Measurements from ENCODE around the gene ZBED4. TPM values are rescaled to one million over a fixed set of nuclear protein-coding genes. Genes with fewer than 3 reads are reported as not detected.

The ZBED4 gene
- total and polyA plus RNA-seq, 2 of the 13 experiments (the other 11 are each of a cell fraction or from before 2014, with no cell fraction given), result 5.4 to 9.6 TPM

GRCh38 chr22:49845241-49845640 is 8.4 kb upstream of the ZBED4 start:
- BruUV-seq (replicated peaks), result no TSS peak
- H2AFZ ChIP-seq (ENCODE audit: low read length), result no peak overlapping the region
- no peak overlapping the region for H3K27ac ChIP-seq (ENCODE audit: extremely low read length, insufficient read depth, low read length)
- ChIA-PET CTCF (ENCODE audit: low intra/inter-chr PET ratio, low total read pairs) (no interaction called here), POLR2A (no interaction called here)
- intact Hi-C loops (cut with micrococcal nuclease; ENCODE audit: unreplicated experiment) (no loop called here), in situ Hi-C loops (cut with HindIII; ENCODE audit: extremely low pct_ligation_motif_present, low pct_unique_long_range_greater_than_20kb) (no loop called here)
- no peak overlapping the region for H3K9ac ChIP-seq (ENCODE audit: insufficient read depth, low read depth, low read length)
- no peak overlapping the region for H3K4me2 ChIP-seq (ENCODE audit: low read depth, low read length)
- no peaks in the 10 kb centered on the region for H4K20me1 ChIP-seq (ENCODE audit: insufficient read depth, low read length)
- no peaks in the 10 kb centered on the region for H3K9me3 ChIP-seq (ENCODE audit: low read length)
- 66% methylated on average over 16 of the region's 16 CpGs for WGBS (ENCODE audit: low lambda C conversion rate)
- peaks cover 11 to 44% of the 10 kb centered on the region in 2 experiments; a peak in 4 of 5 replicates for H3K27me3 ChIP-seq (ENCODE audit: control insufficient read depth in 1 of 2, insufficient read depth in 2 of 2, low read length in 2 of 2)
- H3K4me1 ChIP-seq (ENCODE audit: insufficient read depth, low read length), result peaks cover 21% of the 10 kb centered on the region
- DNase-seq (ENCODE audit: low spot score) (no peak), ATAC-seq (no peak), FAIRE-seq (no peak)
- TF ChIP-seq IRF1 (CRISPR knock-in tag; IDR thresholded peaks at IDR 0.05; ENCODE audit: low read depth), result no peak
- no peak overlapping the region for H3K4me3 ChIP-seq (replicated peaks in 1 of 3; ENCODE audit: insufficient read depth in 1 of 3, low read depth in 2 of 3, low read length in 3 of 3)
- H3K36me3 ChIP-seq (replicated peaks in 1 of 2; ENCODE audit: control insufficient read depth in 1 of 2, insufficient read depth in 2 of 2, low read length in 2 of 2), result no peaks in the 10 kb centered on the region
- H3K79me2 ChIP-seq (ENCODE audit: insufficient read depth, low read length), result no peaks in the 10 kb centered on the region

- no peaks in the 10 kb centered on the region for H3K9me3 ChIP-seq (ENCODE audit: low read length)
- no peak overlapping the region for H2AFZ ChIP-seq (ENCODE audit: low read length)
- no peak overlapping the region for H3K4me3 ChIP-seq (replicated peaks in 1 of 3; ENCODE audit: insufficient read depth in 1 of 3, low read depth in 2 of 3, low read length in 3 of 3)
- FAIRE-seq, result no peak
- no TSS peak for BruUV-seq (replicated peaks)
- no peaks in the 10 kb centered on the region for H4K20me1 ChIP-seq (ENCODE audit: insufficient read depth, low read length)
- no peak for DNase-seq (ENCODE audit: low spot score)
- intact Hi-C loops (cut with micrococcal nuclease; ENCODE audit: unreplicated experiment), result no loop called here
- H3K9ac ChIP-seq (ENCODE audit: insufficient read depth, low read depth, low read length), result no peak overlapping the region
- POLR2A ChIA-PET, result no interaction called here
- H3K36me3 ChIP-seq (replicated peaks in 1 of 2; ENCODE audit: control insufficient read depth in 1 of 2, insufficient read depth in 2 of 2, low read length in 2 of 2), result no peaks in the 10 kb centered on the region
- 68% methylated on average over 11 of the region's 19 CpGs for WGBS (ENCODE audit: low lambda C conversion rate)
- peak; percentile 14; the same call in 1 of the 3 replicates for ATAC-seq
- no peak overlapping the region for H3K27ac ChIP-seq (ENCODE audit: extremely low read length, insufficient read depth, low read length)
- CTCF ChIA-PET (ENCODE audit: low intra/inter-chr PET ratio, low total read pairs), result no interaction called here
- in situ Hi-C loops (cut with HindIII; ENCODE audit: extremely low pct_ligation_motif_present, low pct_unique_long_range_greater_than_20kb), result no loop called here
- H3K4me2 ChIP-seq (ENCODE audit: low read depth, low read length), result no peak overlapping the region
- H3K79me2 ChIP-seq (ENCODE audit: insufficient read depth, low read length), result no peaks in the 10 kb centered on the region
- H3K27me3 ChIP-seq (ENCODE audit: control insufficient read depth in 1 of 2, insufficient read depth in 2 of 2, low read length in 2 of 2), result peaks cover 15 to 48% of the 10 kb centered on the region in 2 experiments
- TF ChIP-seq HMG20A (CRISPR knock-in tag; IDR thresholded peaks at IDR 0.05; ENCODE audit: borderline replicate concordance) (no peak), RBM39 (IDR thresholded peaks at IDR 0.05; ENCODE audit: low read depth, low read length, poor library complexity, severe bottlenecking) (no peak), ETV5 (CRISPR knock-in tag; IDR thresholded peaks at IDR 0.05; ENCODE audit: borderline replicate concordance) (no peak)
- H3K4me1 ChIP-seq (ENCODE audit: insufficient read depth, low read length), result peaks cover 23% of the 10 kb centered on the region
Observed at GRCh38 chr22:49845666-49846459, 7.8 kb upstream of the ZBED4 start.

All from HepG2 (cell line).